ENCODE data around the gene LMOD2. TPM values are rescaled to one million over a fixed set of nuclear protein-coding genes. Genes with fewer than 3 reads are reported as not detected.

Gene LMOD2
- total RNA-seq (2022), result not detected in 2 replicates
- not detected for Bru-seq, nascent RNA
- not detected for BruChase-seq, experiment 1, labeled RNA remaining after a 6-hour chase
- BruChase-seq, experiment 2, labeled RNA remaining after a 2-hour chase, result not detected
- long read RNA-seq, result 0 reads

GRCh38 chr7:123655614-123656013 is at the start of gene LMOD2:
Gene LMOD2 (plus strand): TSS chr7:123655866. CDS start chr7:123655964, 98 bp downstream.
- intact Hi-C loops (cut with micrococcal nuclease), result no loop called here
- BruUV-seq (replicated peaks), result no TSS peak
- no peaks in the 10 kb centered on the region for H3K4me1 Mint-ChIP-seq (ENCODE audit: insufficient read depth, unreplicated experiment)
- DNase-seq (ENCODE audit: unreplicated experiment), result no peak
- no peak within 1 kb of the TSS for H3K27ac Mint-ChIP-seq (ENCODE audit: low read depth, unreplicated experiment)
- ChIA-PET POLR2A (interaction anchor here (1.2 kb wide), 1 partner anchor 11 kb away, joined by 5 read pairs; no protein-coding TSS in a partner anchor), CTCF (interaction anchor here (1.0 to 1.8 kb wide), 3 partner anchors 11 to 27 kb away, joined by 3 to 5 read pairs (median 4); no protein-coding TSS in a partner anchor)
- no peaks in the 10 kb centered on the region for H3K9me3 Mint-ChIP-seq (ENCODE audit: unreplicated experiment)
- H3K4me3 Mint-ChIP-seq (ENCODE audit: unreplicated experiment), result no peak within 1 kb of the TSS
- no peaks in the 10 kb centered on the region for H3K36me3 Mint-ChIP-seq (ENCODE audit: insufficient read depth, unreplicated experiment)
- TF ChIP-seq CTCF (IDR thresholded peaks at IDR 0.05; ENCODE audit: unreplicated experiment), result no peak
- H3K27me3 Mint-ChIP-seq (ENCODE audit: insufficient read depth, unreplicated experiment), result no peaks in the 10 kb centered on the region

GRCh38 chr7:123607423-123607975 is 48.2 kb upstream of the LMOD2 start:
- no TSS peak for BruUV-seq (replicated peaks)
- no peak for DNase-seq (ENCODE audit: unreplicated experiment)
- no peaks in the 10 kb centered on the region for H3K9me3 Mint-ChIP-seq (ENCODE audit: unreplicated experiment)
- H3K27me3 Mint-ChIP-seq (ENCODE audit: insufficient read depth, unreplicated experiment), result no peaks in the 10 kb centered on the region
- H3K4me1 Mint-ChIP-seq (ENCODE audit: insufficient read depth, unreplicated experiment), result peaks cover 16% of the 10 kb centered on the region
- ChIA-PET CTCF (interaction anchor here (1.2 kb wide), 2 partner anchors 25 to 187 kb away, joined by 3 read pairs; no protein-coding TSS in a partner anchor), POLR2A (no interaction called here)
- intact Hi-C loops (cut with micrococcal nuclease), result no loop called here
- H3K4me3 Mint-ChIP-seq (ENCODE audit: unreplicated experiment), result no peak overlapping the region
- no peak for TF ChIP-seq CTCF (IDR thresholded peaks at IDR 0.05; ENCODE audit: unreplicated experiment)
- no peaks in the 10 kb centered on the region for H3K36me3 Mint-ChIP-seq (ENCODE audit: insufficient read depth, unreplicated experiment)
- no peak overlapping the region for H3K27ac Mint-ChIP-seq (ENCODE audit: low read depth, unreplicated experiment)

GRCh38 chr7:123608991-123609882 is 46.4 kb upstream of the LMOD2 start:
- BruUV-seq (replicated peaks), result no TSS peak
- no peaks in the 10 kb centered on the region for H3K9me3 Mint-ChIP-seq (ENCODE audit: unreplicated experiment)
- intact Hi-C loops (cut with micrococcal nuclease), result no loop called here
- H3K27ac Mint-ChIP-seq (ENCODE audit: low read depth, unreplicated experiment), result no peak overlapping the region
- no peak overlapping the region for H3K4me3 Mint-ChIP-seq (ENCODE audit: unreplicated experiment)
- POLR2A ChIA-PET, result interaction anchor here (0.6 to 0.7 kb wide), 2 partner anchors 255 to 1472 kb away, joined by 3 read pairs; no protein-coding TSS in a partner anchor
- CTCF ChIA-PET, result interaction anchor here (0.6 to 1.1 kb wide), 2 partner anchors 28 to 242 kb away, joined by 3 to 5 read pairs; no protein-coding TSS in a partner anchor
- DNase-seq (ENCODE audit: unreplicated experiment), result no peak
- H3K27me3 Mint-ChIP-seq (ENCODE audit: insufficient read depth, unreplicated experiment), result no peaks in the 10 kb centered on the region
- no peak for TF ChIP-seq CTCF (IDR thresholded peaks at IDR 0.05; ENCODE audit: unreplicated experiment)
- peaks cover 16% of the 10 kb centered on the region for H3K4me1 Mint-ChIP-seq (ENCODE audit: insufficient read depth, unreplicated experiment)
- no peaks in the 10 kb centered on the region for H3K36me3 Mint-ChIP-seq (ENCODE audit: insufficient read depth, unreplicated experiment)

GRCh38 chr7:123609883-123610239 is 45.8 kb upstream of the LMOD2 start:
- H3K4me1 Mint-ChIP-seq (ENCODE audit: insufficient read depth, unreplicated experiment), result peaks cover 12% of the 10 kb centered on the region
- POLR2A ChIA-PET, result no interaction called here
- H3K36me3 Mint-ChIP-seq (ENCODE audit: insufficient read depth, unreplicated experiment), result no peaks in the 10 kb centered on the region
- no peak for DNase-seq (ENCODE audit: unreplicated experiment)
- no peak for TF ChIP-seq CTCF (IDR thresholded peaks at IDR 0.05; ENCODE audit: unreplicated experiment)
- BruUV-seq (replicated peaks), result no TSS peak
- no peaks in the 10 kb centered on the region for H3K9me3 Mint-ChIP-seq (ENCODE audit: unreplicated experiment)
- H3K27me3 Mint-ChIP-seq (ENCODE audit: insufficient read depth, unreplicated experiment), result no peaks in the 10 kb centered on the region
- no peak overlapping the region for H3K4me3 Mint-ChIP-seq (ENCODE audit: unreplicated experiment)
- intact Hi-C loops (cut with micrococcal nuclease), result no loop called here
- CTCF ChIA-PET, result interaction anchor here (0.6 to 1.1 kb wide), 2 partner anchors 28 to 243 kb away, joined by 3 to 5 read pairs; no protein-coding TSS in a partner anchor
- no peak overlapping the region for H3K27ac Mint-ChIP-seq (ENCODE audit: low read depth, unreplicated experiment)

Data from MCF 10A (cell line).